Ovary (tissue), 9 donors: Measurements from ENCODE around the gene OR52K1. TPM values are rescaled to one million over a fixed set of nuclear protein-coding genes. Genes with fewer than 3 reads are reported as not detected.
"Not testable (repeated sequence)": the region's sequence is repeated elsewhere in the genome, so short reads cannot be mapped to it uniquely, and the experiment has no call there.

ENCODE experiments used
- DNase-seq, 5 donors: peaks; one replicate each; pipeline ENCODE4 v3.0.0-alpha.2; 2019 to 2020
- H3K27ac ChIP-seq, 2 donors: fragments of 200-600 bp; one replicate each; pipeline versions ENCODE4 v1.5.1 to v1.8.0; 2019 to 2022
- H3K27me3 ChIP-seq: fragments of 200-600 bp; one replicate; pipeline ENCODE4 v1.8.0; 2022
- H3K36me3 ChIP-seq: fragments of 200-600 bp; sonication (generic); one replicate; pipeline ENCODE4 v1.5.1; 2019
- H3K4me1 ChIP-seq: one replicate; pipeline ENCODE4 v1.8.1; 2013; ENCODE audit warnings: mild to moderate bottlenecking, moderate library complexity; ENCODE audit not compliant: insufficient read depth
- H3K4me3 ChIP-seq: fragments of 200-600 bp; sonication (generic); one replicate; pipeline ENCODE4 v1.5.1; 2017
- H3K9me3 ChIP-seq, 2 donors: fragments of 200-600 bp in 1 of 2; sonication (generic) in 1 of 2; one replicate each; pipeline versions ENCODE4 v1.5.1 to v1.8.1; 2013 to 2019; ENCODE audit warnings: mild to moderate bottlenecking in 1 of 2, moderate library complexity in 1 of 2
- EP300 ChIP-seq: sonication (generic); formaldehyde crosslinking; IDR thresholded peaks from one replicate; pipeline ENCODE4 v1.6.1; 2017; ENCODE audit warnings: antibody characterized with exemption
- POLR2A ChIP-seq: fragments of 450-650 bp; IDR thresholded peaks from one replicate; pipeline ENCODE4 v1.6.1; 2017; ENCODE audit warnings: antibody characterized with exemption, mild to moderate bottlenecking, moderate library complexity
- WGBS, 3 donors: extraction: QIAGEN DNeasy Blood & Tissue Kit in 1 of 3; methylation state at CpG; one replicate each; pipeline versions ENCODE4 v1.1.5 to v1.1.7; 2013 to 2017; 5-methylcytosine and 5-hydroxymethylcytosine counted together
- intact Hi-C, 4 donors: fragments of 100-400 bp; cut with DNase I; formaldehyde crosslinking; loops; one replicate each; pipeline versions ENCODE4 v1.11.0 to v1.15.1; 2022 to 2023
- polyA plus RNA-seq, 2 donors: library from polyadenylated mRNA; stranded (reverse); fragments of 200-250 nt in 1 of 2; fragments of 350-450 nt in 1 of 2; fragmentation: Illumina TruSeq in 1 of 2; extraction: RNeasy Lipid Tissue Mini Kit (QIAGEN cat#74804) in 1 of 2; gene quantifications; one replicate each; pipeline ENCODE4 v1.2.3, GENCODE V29; 2013 to 2014
- total RNA-seq, 7 donors: library from RNA; depleted of rRNA in 2 of 7; stranded (reverse); fragments of >200 nt in 2 of 7; fragmentation: NEBNext Ultra II Directional in 3 of 7; extraction: Animal tissue kit (Norgen Biotek cat#: 25700) in 3 of 7; gene quantifications; one replicate each; pipeline versions ENCODE4 v1.1.0 to v1.2.4, GENCODE V29; 2016 to 2023
- TF ChIP-seq, protein P1 (sequence below), 3 donors: fragments of 450-650 bp in 2 of 3; fragments of 200-600 bp in 1 of 3; IDR thresholded peaks; one replicate each; pipeline versions ENCODE4 v1.5.1 to v1.8.0; 2016 to 2022; ENCODE audit warnings: antibody characterized with exemption in 3 of 3, mild to moderate bottlenecking in 1 of 3
- donor health status: DM: no; HTN: no; CAD: no; lungs with moderate emphysema.
- donor health status: DM: no; HTN: no; CAD: no.
- donor health status: Bipolar disorder and iron deficiency.
- donor health status: DM: yes; HTN: yes; CAD: no.
- donor health status: DM: no; HTN: no; CAD: no.
- donor health status: DM: yes; HTN: yes; CAD: no.

OR52K1 gene
- total and polyA plus RNA-seq, 9 donors, result 0.05 to 0.37 (median 0.29) TPM; not detected in 1

- whole genome bisulfite sequencing, 3 donors, result 57 to 68% (median 60%) methylated on average over 2 of the region's 2 CpGs
Measured at GRCh38 chr11:4522339-4522738, 39.9 kb downstream of the OR52K1 start.

GRCh38 chr11:4522752-4523151, 40.3 kb downstream of the OR52K1 start:
- Histone ChIP-seq H3K4me3 (no peak overlapping the region), H3K27ac (no peak overlapping the region), H3K4me1 (no peaks in the 10 kb centered on the region), H3K9me3 (no peaks in the 10 kb centered on the region), H3K36me3 (no peaks in the 10 kb centered on the region), H3K27me3 (no peaks in the 10 kb centered on the region)
- WGBS, 3 donors, result 85 to 90% (median 90%) methylated on average over 6 of the region's 6 CpGs
- no peak for DNase-seq
- intact Hi-C loops, result no loop called here
- TF ChIP-seq EP300 (no peak), POLR2A (no peak)
- TF ChIP-seq, protein P1, sequence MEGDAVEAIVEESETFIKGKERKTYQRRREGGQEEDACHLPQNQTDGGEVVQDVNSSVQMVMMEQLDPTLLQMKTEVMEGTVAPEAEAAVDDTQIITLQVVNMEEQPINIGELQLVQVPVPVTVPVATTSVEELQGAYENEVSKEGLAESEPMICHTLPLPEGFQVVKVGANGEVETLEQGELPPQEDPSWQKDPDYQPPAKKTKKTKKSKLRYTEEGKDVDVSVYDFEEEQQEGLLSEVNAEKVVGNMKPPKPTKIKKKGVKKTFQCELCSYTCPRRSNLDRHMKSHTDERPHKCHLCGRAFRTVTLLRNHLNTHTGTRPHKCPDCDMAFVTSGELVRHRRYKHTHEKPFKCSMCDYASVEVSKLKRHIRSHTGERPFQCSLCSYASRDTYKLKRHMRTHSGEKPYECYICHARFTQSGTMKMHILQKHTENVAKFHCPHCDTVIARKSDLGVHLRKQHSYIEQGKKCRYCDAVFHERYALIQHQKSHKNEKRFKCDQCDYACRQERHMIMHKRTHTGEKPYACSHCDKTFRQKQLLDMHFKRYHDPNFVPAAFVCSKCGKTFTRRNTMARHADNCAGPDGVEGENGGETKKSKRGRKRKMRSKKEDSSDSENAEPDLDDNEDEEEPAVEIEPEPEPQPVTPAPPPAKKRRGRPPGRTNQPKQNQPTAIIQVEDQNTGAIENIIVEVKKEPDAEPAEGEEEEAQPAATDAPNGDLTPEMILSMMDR (IDR thresholded peaks at IDR 0.05), result no peak

More at GRCh38 chr11:4522339-4522738, 39.9 kb downstream of the OR52K1 start:
- no peaks in the 10 kb centered on the region for H3K36me3 ChIP-seq
- H3K9me3 ChIP-seq, result no peaks in the 10 kb centered on the region
- no peak overlapping the region for H3K27ac ChIP-seq
- H3K4me1 ChIP-seq, result no peaks in the 10 kb centered on the region
- no peak overlapping the region for H3K4me3 ChIP-seq
- intact Hi-C loops, result no loop called here
- H3K27me3 ChIP-seq, result no peaks in the 10 kb centered on the region
- TF ChIP-seq, protein P1 (IDR thresholded peaks at IDR 0.05), result no peak
- TF ChIP-seq POLR2A, result no peak
- TF ChIP-seq EP300, result no peak
- no peak for DNase-seq

GRCh38 chr11:4523666-4524065, 41.2 kb downstream of the OR52K1 start:
- 86 to 88% (median 87%) methylated on average over 1 of the region's 1 CpG for WGBS, 3 donors
- H3K9me3 ChIP-seq, result no peaks in the 10 kb centered on the region
- no peaks in the 10 kb centered on the region for H3K36me3 ChIP-seq

DNA sequence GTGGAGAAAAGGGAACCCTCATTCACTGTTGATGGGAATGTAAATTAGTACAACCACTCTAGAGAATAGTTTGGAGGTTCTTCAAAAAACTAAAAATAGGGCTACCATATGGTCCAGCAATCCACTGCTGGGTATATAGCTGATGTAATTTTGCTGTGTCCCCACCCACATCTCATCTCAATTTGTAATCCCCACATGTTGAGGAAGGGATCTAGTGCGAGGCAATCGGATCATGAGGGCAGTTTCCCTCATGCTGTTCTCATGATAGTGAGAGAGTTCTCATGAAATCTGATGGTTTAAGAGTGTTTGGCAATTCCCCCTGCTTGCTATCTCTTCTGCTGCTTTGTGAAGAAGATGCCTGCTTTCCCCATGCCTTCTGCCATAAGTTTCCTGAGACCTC, 45.5 kb downstream of the OR52K1 start:
- Histone ChIP-seq H3K4me1 (no peaks in the 10 kb centered on the region), H3K27ac (no peak overlapping the region), H3K4me3 (no peak overlapping the region), H3K27me3 (no peaks in the 10 kb centered on the region), H3K9me3 (no peaks in the 10 kb centered on the region), H3K36me3 (no peaks in the 10 kb centered on the region)
- intact Hi-C loops, result no loop called here
- WGBS, 3 donors, result 82 to 94% (median 88%) methylated on average over 2 of the region's 2 CpGs
- no peak for DNase-seq
- TF ChIP-seq POLR2A, result no peak
- TF ChIP-seq EP300, result no peak
- TF ChIP-seq, protein P1 (IDR thresholded peaks at IDR 0.05), result no peak

More at GRCh38 chr11:4523666-4524065, 41.2 kb downstream of the OR52K1 start:
- intact Hi-C loops, result no loop called here
- Histone ChIP-seq H3K4me3 (no peak overlapping the region), H3K4me1 (no peaks in the 10 kb centered on the region), H3K27me3 (no peaks in the 10 kb centered on the region), H3K27ac (no peak overlapping the region)
- no peak for DNase-seq
- TF ChIP-seq EP300 (no peak), POLR2A (no peak)
- TF ChIP-seq, protein P1 (IDR thresholded peaks at IDR 0.05), result no peak

DNA sequence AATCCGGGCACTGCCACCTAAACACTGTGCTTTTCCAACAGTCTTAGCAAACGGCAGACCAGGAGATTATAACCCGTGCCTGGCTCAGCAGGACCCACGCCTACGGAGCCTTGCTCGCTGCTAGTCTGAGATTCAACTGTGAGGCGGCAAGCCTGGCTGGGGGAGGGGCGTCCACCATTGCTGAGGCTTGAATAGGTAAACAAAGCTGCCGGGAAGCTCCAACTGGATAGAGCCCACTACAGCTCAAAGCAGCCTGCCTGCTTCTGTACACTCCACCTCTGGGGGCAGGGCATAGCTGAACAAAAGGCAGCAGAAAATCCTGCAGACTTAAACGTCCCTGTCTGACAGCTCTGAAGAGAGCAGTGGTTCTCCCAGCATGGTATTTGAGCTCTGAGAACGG, 49.2 kb downstream of the OR52K1 start:
- H3K9me3 ChIP-seq, H3K4me3 ChIP-seq, H3K4me1 ChIP-seq, intact Hi-C loops, DNase-seq, H3K27me3 ChIP-seq, H3K36me3 ChIP-seq, H3K27ac ChIP-seq: not testable (repeated sequence)
- WGBS, 3 donors, result 57 to 74% (median 63%) methylated on average over 11 of the region's 11 CpGs
